ENCODE data around the gene ADCY7. TPM values are rescaled to one million over a fixed set of nuclear protein-coding genes. Genes with fewer than 3 reads are reported as not detected.

Gene ADCY7
- total RNA-seq, 1 donor from 2014 or later: 17.0 TPM

GRCh38 chr16:50289950-50290764, 23.8 kb downstream of the ADCY7 start:
- Mint-ChIP-seq H3K4me3 (ENCODE audit: low read depth) (no peak overlapping the region), H3K4me1 (ENCODE audit: low read depth) (no peaks in the 10 kb centered on the region), H3K27ac (no peak overlapping the region), H3K27me3 (no peaks in the 10 kb centered on the region), H3K36me3 (ENCODE audit: insufficient read depth) (peaks cover 5% of the 10 kb centered on the region), H3K9me3 (ENCODE audit: low read depth) (no peaks in the 10 kb centered on the region)
- TF ChIP-seq CTCF (IDR thresholded peaks at IDR 0.05; ENCODE audit: unreplicated experiment): no peak
- no peak for DNase-seq (ENCODE audit: low spot score, unreplicated experiment)

GRCh38 chr16:50290856-50291255, 24.5 kb downstream of the ADCY7 start:
- Mint-ChIP-seq H3K27ac (no peak overlapping the region), H3K27me3 (no peaks in the 10 kb centered on the region), H3K36me3 (ENCODE audit: insufficient read depth) (peaks cover 5% of the 10 kb centered on the region), H3K4me1 (ENCODE audit: low read depth) (no peaks in the 10 kb centered on the region), H3K9me3 (ENCODE audit: low read depth) (no peaks in the 10 kb centered on the region), H3K4me3 (ENCODE audit: low read depth) (no peak overlapping the region)
- no peak for DNase-seq (ENCODE audit: low spot score, unreplicated experiment)
- no peak for TF ChIP-seq CTCF (IDR thresholded peaks at IDR 0.05; ENCODE audit: unreplicated experiment)

- Mint-ChIP-seq H3K4me1 (ENCODE audit: low read depth) (no peaks in the 10 kb centered on the region), H3K4me3 (ENCODE audit: low read depth) (no peak overlapping the region), H3K27ac (no peak overlapping the region), H3K27me3 (no peaks in the 10 kb centered on the region), H3K9me3 (ENCODE audit: low read depth) (no peaks in the 10 kb centered on the region), H3K36me3 (ENCODE audit: insufficient read depth) (peaks cover 3% of the 10 kb centered on the region)
- TF ChIP-seq CTCF (IDR thresholded peaks at IDR 0.05; ENCODE audit: unreplicated experiment): no peak
- DNase-seq (ENCODE audit: low spot score, unreplicated experiment): no peak
Measured at GRCh38 chr16:50291719-50292565, 25.6 kb downstream of the ADCY7 start.

- DNase-seq (ENCODE audit: low spot score, unreplicated experiment): no peak
- Mint-ChIP-seq H3K4me1 (ENCODE audit: low read depth) (no peaks in the 10 kb centered on the region), H3K27me3 (no peaks in the 10 kb centered on the region), H3K4me3 (ENCODE audit: low read depth) (no peak overlapping the region), H3K36me3 (ENCODE audit: insufficient read depth) (peaks cover 3% of the 10 kb centered on the region), H3K27ac (no peak overlapping the region), H3K9me3 (ENCODE audit: low read depth) (no peaks in the 10 kb centered on the region)
- TF ChIP-seq CTCF (IDR thresholded peaks at IDR 0.05; ENCODE audit: unreplicated experiment): no peak
Measured at GRCh38 chr16:50292566-50292948, 26.2 kb downstream of the ADCY7 start.

- no peak for DNase-seq (ENCODE audit: low spot score, unreplicated experiment)
- no peak for TF ChIP-seq CTCF (IDR thresholded peaks at IDR 0.05; ENCODE audit: unreplicated experiment)
Measured at GRCh38 chr16:50293041-50293783, 26.9 kb downstream of the ADCY7 start.

More at GRCh38 chr16:50293041-50293783, 26.9 kb downstream of the ADCY7 start:
- Mint-ChIP-seq H3K4me1 (ENCODE audit: low read depth) (no peaks in the 10 kb centered on the region), H3K9me3 (ENCODE audit: low read depth) (no peaks in the 10 kb centered on the region), H3K27me3 (no peaks in the 10 kb centered on the region), H3K4me3 (ENCODE audit: low read depth) (no peak overlapping the region), H3K36me3 (ENCODE audit: insufficient read depth) (peaks cover 3% of the 10 kb centered on the region), H3K27ac (no peak overlapping the region)
